GM03348 (cell line): ENCODE results near the gene BCOR.
A peak's percentile ranks its signal among the peaks of the same experiment; 100 is the strongest.

Source experiments
- DNase-seq: peaks from one replicate; pipeline ENCODE4 v3.0.0; 2012; ENCODE audit warnings: low spot score

BCOR gene

DNA sequence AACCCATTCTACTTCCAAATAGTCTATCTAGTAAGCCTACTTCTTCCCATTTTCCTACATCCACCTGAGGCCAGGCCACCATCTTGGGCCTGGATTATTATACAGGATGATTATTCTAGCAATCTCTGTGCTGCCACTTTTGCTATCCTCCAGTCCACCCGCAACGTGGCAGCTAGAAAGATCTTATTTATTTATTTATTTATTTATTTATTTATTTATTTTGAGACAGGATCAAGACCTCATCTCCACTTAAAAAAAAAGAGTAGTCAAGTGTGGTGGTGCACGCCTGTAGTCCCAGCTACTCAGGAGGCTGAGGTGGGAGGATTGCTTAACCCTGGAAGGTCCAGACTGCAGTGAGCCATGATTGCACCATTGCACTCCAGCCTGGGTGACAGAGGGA is 15.2 kb upstream of the BCOR start:
- no peak for DNase-seq

DNA sequence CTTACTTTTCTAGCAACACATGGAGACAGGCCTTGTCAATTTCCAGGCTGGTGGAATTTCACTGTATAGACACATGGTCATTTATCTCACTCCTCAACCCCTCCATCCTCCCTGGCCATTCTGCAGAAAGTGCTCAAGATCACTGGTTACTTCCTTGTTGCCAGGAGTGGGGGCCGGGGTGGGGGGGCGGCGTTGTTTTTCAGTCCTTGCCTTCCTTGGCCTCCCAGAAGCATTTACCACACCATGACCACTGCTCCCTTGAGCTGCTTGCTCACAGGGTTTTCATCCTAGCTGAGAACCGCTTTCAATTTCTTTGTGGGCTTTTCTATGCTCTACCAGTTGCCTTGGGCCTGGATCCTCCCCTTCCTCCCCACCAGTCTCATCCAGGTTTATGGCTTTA is 14.1 kb upstream of the BCOR start:
- DNase-seq = no peak

DNA sequence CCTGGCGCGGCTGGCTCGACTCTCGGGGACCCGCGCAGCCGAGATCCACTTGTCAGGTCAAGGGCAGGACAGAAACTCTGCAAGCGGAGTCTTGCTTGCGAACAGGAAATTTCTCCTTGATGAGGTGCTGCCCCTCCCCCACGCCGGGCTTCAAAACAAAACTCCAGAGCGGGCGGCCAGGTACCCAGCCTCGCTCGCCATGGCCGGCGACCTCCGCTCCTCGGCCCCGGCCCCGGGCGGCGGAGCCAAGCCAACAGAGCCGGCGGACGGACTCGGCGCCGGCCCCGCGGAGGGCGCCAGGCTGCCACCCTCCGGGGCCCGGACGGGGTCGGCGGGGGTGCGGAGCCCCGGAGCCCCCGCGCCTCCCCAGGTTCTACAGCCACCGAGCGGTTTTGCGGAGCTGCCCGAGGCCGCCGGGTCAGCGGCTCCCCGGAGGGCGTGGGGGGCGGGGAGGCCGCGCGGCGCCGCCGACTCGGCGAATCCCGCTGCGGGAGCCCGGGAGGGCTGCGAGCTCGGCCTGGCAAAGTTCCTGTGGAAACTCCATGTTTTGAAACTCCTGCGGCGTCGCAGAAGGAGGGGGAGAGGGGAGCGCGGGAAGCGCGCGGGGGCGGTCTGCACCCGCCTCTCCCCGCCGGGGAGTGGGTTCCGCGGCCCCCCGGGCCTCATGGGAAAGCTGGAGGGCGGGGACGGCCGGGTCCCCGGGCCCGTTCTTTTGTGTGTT is 11.7 kb upstream of the BCOR start:
- peak; percentile 67 for DNase-seq

DNA sequence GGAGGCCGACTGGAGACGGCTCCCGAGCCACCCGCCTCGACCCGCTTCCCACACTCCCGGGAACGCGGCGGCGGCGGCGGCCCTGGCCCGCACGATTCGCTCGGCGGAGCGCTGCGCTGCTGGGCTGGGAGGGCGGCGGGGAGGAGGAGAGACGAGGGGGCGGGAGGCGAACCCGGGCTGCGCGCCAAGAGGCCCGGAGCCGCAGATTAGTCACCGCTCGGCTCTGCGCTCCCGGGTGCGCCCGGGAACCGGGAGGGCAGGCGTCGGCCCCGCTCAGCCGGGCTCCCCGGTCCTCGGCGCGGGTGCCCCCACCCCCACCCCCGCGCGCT is 11.2 kb upstream of the BCOR start:
- peak; percentile 90 for DNase-seq

DNA sequence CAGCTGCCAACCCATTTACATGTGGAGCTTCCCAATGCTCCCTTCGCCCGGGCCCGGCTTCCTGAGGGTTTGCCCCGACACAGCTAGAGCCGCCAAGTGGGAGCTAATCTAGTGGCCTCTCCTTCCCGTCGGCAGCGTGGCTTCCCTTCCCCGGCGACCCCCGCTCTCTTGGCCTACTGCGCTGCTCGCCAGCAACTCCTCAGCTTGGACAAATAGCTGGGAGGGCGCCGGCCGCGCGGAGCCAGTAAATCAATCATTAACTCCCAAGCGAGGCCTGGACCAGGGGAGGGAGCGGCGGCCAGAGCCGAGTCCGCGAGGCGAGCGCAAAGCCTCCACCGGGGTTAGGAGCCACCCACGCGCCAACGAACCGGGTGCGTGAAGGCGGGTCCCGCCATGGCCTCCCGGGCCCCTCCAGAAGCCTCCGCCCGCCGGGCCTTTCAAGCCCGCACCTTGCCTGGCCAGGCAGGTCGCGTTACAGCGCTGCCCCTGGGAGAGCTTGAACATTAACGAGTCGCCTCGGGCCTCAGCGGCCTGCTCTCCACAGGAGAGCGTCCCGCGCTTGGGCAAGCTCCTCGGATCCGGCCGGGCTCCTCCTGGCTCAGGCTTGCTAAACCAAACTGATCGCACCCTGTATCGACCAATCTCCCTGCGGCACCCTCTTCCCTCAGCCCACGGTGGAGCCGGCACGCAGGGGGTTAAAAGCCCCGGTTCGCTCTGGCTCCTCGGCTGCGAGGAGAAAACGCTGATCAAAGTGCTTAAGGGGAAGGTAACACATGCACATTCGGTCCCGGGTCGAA is 10.6 kb upstream of the BCOR start:
- DNase-seq = no peak

DNA sequence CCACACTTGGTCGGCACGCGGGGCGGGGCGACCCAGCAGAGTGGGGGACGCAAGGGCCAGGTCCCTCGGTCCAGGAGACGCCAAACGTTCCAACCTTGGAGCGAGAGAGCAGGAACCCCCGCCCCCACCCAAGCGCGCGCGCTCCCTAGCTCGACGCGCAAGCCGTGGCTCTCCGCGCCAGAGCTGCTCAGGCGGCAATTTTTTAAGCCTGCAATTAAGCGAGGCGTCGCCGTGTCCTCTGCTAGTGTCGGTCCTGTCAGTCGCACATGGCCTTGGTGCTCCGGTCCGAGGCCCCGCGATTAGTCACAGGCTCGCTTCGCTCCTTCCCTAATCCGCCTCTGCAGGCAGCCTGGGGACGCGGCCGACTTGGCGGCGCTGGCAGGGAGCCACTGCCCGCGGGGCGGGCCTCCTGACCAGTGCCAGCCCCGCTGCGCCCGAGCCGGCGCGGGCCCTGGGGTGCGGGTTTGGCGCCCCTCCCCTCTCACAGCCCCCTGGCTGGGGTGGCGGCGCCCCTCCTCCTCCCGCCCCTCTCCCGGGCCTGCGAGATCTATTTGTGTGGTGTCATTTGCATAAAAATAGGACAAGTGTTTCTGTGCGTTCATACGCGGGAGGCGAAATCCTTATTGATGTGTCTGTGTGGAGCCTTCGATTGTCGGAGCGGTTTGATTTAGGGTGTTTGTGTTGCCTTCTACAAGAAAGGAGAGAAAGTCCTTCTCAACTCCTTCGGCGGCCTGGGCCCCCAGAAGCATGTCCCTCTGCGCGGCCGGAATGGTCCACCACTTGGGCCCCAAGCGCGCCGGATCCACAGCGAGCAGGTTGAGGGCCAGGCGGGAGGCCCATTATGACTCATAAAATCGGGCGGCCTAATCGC is 9.8 kb upstream of the BCOR start:
- DNase-seq = peak; percentile 44

DNA sequence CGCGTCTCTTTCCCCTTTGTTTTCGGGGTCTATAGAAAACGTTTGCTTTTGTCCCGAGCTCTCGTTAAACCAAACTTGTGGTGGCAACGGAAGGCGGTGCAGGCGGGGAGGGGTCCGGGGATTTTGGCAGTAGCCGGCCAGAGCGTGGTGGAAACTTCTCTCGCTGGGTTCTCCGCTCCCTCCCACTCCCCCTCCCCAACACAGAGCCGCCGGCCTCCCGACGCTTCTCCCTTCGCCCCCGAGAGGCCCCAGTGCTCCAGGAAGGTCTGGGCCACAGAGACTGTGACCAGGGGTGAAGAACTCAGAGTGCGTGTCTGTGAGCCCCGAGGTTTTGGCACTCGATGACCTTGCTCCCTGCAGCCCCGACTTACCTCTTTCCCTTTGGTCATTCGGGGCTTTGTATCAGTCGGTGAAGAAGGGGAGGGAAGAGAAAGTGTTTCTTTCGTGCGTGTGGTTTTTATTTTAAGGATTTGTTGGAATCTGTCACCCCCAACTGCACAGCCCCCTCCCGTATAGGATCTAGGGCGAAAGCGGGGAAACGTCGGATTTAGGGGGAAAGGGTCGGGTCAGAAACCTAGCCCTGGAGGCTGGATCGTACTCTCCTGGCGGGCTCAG is 9.0 kb upstream of the BCOR start:
- no peak for DNase-seq

DNA sequence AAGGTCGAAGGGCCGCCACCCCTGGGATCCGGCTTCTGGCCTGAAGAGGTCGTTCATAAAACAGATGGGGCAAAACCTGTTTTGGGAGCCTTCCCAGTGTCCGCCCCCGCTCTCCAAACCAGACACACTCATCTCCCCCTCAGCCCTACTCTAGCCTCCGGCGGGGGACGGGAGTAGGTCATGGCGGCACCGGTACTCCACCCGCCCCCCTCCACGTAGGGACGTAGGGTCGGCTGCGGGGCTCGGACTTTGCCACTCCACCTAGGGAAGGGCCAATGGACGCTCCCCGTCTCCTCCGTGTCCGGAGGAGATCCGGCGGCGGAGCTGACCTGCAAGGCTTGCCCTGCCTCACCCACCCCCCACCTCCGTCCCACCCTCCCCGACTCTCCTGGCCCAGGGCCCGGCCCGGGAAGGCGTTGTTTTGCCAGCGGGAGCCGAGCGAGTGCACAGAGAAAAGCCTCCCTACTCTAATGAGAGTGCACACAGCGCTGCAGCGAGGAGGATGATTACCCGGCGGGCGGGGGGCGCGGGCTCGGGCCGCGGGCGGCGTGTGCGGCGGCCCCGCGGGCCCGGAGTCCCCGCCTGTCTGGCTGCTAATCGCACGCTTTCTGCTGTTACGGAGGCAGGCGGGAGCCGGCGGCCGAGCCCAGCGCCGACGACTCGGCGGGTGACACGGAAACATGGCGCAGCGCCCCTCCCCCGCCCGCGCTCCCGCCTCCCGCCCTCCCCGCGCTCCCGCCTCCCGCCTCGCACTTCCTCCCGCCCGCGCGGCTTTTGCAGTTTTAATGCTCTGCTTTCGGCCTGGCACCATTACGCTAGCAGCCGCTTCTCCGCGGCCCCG is 8.3 kb upstream of the BCOR start:
- peak; percentile 70 for DNase-seq

DNA sequence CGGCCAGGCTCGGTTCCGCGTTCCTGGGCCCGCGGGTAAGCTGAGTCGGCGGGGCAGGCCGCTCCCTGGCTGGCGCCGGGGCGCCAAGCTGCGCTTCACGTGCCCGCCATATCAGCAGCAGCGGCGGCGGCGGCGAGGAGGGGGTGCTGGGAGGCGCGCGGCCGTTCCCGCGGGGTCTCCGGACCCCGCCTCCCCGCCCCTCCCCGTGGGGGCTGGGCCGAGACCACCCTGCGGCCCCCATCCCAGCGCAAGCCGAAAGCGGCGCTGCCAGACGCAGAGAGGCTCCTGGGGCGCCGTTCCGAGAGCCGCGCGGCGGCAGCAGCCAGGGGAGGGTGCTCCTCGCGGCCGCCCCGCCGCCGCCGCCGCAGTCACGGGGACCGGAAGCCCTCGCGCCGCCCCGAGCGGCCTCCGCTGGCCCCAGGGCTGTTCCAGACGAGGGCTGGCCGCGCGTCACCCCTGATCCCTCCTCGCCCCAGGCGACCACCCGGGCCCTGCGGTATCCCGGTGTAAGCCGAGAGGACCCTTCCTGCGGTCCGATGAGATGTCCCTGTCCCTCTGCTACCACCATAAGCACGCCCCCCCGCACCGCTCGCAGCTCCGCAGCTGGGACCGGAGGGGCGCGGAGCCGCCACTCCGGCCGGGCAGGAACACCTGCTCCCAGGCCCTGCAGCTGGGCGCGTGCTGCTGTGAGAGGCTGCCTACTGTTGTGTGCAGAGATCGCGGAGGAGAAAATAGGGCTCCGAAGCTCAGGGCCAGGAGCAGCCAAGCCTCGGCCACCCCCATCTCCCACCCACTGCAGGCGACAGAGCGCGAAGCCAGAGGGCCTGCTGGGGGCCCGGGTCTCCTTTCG is 7.5 kb upstream of the BCOR start:
- peak; percentile 57 for DNase-seq

DNA sequence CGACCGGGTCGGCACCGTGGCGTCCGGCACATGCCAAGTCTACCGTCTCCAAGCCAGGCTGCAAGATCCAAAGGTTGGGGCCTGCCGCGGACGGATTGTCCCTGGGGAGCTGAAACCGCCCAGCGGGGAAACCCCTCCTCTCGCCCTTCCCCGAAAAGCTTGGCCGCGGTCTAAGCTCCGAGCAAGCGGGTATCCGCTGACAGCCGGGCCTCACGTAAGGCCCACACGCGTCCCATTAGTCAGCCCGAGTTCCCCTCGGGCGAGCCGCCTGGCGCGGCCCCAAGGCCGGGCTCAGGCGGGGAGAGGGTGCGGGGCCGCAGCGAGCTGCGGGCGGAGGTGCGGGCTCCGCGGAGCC is 6.8 kb upstream of the BCOR start:
- DNase-seq = peak; percentile 71

DNA sequence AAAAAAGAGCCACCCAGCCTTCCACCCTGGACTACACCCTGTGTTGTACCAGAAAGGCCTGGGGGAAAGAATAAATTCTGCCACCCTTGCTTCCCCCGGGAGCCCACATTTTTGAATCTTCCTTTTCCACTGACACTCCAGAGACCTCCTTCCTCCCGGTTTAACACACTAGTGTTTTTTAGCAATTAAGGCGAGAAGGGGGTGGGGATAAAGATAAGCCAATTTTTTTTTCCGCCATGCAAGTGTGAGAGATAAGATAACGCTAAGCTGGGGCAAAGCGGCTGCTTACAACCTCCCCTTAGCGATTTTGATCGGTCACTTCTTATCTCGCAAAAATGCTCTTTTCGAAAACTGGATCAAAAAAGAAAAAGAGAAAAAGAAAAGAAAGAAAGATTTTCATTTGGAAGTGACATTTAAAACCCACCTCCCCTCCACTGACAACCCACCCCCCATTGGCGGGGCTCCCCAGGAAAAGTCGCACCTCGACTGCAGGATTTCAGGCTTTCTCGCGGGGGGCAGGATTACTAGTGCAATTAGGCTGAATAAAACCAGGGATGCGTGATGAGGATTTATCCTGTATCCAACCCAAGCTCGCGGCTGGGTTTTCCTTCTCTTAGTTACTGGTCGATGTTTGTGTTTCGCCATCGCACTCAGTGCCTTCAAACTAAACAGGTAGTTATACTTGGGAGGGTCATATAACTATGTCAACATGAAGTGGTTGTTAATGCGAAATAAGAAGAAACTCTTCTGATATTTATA is 6.0 kb upstream of the BCOR start:
- DNase-seq = no peak

DNA sequence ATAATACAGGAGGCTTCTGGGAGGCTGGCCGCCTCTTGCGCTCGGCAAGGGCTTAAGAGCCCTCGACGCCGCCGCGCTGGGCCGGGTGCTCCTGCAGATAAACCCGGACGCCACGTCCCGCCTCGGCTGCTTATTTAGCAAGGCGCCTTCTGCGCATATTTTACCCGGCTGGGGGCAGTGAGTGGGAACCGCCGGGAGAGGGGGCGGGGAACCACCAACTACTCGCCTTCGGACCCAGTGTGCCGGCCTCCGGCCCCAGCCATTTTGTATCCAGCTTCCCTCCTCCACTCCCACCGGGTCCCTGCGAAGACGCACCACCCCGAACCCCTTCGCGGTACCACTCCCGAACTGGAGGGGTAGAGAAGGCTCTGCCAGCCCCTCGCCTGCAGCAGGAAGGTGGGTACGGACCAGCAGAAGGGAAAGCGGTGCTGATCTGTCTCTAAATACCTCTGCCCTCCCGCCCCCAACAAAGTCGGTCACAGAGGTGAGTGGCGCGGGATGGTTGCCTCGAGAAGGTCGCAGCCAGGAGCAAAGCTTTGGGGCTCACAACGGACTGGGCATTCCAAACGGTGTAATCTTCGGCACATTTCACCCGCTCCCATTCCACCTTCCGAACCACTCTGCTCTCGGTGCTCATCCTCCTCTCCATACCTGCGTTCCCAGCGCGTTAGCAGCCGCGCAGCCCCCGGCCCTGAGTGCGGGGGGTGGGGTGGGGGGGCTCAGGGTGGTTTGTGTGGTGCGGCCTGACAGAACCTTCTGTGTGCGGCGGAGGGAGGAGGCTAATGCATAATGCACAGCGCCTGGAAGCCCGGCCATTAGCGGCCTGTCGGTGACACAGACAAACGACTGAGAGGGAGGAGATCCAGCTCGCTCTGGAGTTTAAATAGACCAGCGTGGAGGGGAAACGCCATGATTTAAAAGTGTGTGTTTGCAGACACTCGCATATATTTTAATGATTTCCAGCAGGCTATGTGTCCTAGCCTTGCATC is 4.9 kb upstream of the BCOR start:
- no peak for DNase-seq

DNA sequence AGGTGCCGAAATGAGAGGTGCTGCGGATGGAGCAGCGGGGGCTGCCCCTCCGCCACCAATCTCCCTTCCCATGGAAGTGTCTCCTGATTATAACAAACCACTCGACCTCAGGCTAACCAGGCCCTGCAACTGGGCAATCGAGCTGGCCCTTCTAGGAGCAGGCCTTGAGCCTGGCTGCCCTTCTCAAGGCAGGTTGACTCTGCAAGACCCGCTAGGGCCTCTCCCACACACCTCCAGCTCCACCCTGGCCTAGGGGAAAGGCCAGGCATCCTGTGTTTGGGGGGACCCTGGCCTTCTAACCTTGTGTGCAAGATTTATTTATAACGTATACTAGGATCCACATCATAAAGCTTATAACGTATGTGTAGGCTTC is 3.7 kb upstream of the BCOR start:
- DNase-seq = no peak

DNA sequence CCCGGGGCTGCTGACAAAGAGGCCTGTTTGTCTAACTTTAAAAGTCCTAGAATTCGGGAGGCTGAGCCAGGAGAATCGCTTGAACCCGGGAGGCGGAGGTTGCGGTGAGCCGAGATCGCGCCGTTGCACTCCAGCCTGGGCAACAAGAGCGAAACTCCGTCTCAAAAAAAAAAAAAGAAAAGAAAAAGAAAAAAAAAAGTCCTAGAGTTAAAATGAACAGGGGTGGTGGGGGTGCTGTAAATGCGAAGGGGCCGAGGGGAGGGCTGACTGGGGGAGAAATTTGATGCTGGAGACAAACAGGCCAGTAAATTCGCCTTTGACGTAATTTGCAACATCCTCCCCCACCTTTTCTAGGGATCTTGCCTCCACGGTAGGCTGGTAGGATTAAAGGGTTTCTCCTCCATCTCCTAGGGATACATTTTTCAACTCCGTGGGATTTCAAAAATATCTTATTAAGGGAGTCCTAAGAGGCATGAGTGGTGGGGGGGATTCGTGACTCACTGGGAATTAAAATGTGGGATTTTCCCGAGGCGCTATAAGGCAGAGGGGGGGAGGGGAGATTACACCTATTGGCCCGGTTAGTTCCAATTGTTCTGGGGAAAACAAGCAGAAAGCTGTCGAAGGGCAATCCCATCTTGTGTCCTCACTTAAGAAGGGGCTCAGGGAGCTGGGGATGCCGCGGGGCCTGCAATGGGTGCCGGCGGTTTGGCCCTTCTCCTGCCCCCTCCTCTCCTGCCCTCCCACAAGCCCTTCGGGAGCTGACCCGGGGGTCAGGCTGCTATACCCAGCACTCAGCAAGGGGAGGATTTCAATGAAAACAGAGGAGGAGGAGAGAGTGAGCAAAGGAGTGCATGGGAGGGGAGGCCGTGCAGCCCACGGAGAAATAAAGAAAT is 3.0 kb upstream of the BCOR start:
- no peak for DNase-seq

DNA sequence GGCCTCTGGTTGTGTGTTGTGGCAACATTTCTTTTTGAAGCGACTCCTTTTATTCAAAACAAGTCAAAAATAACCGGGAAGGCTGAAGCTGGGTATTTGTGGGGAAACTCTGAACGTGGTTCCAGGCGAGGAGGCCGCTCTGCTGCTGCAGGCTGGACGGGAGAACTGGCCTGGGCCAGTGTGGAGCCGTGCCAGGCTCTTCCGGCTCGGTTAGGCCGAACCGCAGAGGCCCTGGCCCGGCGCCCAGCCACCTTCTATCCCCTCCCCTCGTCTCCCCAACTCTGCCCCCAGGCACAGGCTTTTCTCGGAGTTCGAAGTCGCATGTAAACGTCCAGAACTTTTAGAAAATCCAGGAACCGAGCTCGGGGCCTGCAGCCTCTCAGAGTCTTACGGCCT is 2.4 kb upstream of the BCOR start:
- DNase-seq = no peak

DNA sequence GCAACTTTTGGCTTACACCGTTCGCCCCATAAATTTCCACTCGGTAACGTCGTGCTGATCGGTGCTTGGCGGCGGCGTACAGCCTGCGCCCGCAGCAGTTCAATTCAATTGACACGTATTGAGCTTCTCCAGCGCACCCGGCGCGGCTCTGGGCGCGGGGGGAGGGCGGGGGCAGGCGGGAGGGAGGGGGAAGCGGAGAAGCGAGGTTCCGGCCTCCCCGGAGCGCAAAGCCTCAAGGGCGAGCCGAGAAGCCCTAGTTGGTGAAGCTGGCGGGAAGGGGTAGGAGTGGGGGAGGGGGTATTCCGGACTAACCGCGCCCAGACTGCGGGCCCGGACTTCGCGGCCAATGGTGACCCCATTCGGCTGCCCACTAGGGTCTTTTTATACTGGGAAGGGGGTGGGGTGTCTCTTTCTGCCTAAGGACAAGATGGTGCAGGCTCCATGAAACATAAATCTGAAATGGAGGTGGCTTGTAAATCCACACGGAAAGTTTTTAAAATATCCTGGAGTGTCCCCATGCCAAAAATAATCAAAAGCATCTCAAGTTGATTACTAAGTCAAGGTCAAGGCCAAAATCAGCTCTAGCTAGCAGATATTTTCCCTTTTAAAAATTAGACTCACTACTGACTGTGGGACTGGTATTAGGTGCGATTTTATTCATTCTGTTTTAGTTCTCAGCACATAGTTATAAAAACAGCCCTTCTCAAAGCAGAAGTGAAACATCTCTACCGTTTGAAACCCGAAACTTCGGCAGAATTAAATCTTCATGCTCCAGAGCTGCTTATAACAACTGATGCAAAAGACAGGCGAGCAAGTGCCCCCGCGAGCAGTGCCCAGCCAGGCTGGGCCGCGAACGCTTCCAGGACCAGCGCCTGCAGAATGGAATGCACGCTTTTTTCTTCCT is 1.5 kb upstream of the BCOR start:
- peak; percentile 54 for DNase-seq
